K562 (cell line): ENCODE measurements around the gene KLF1. TPM values are rescaled to one million over a fixed set of nuclear protein-coding genes. Genes with fewer than 3 reads are reported as not detected.

Experiments used
- CCAR2 ChIP-seq: fragments of 200-400 bp; formaldehyde crosslinking; IDR thresholded peaks from 2 replicates; pipeline ENCODE4 v1.6.1; 2017; ENCODE audit warnings: mild to moderate bottlenecking, low read depth, low read length
- CEBPB ChIP-seq: fragments of 450-650 bp; IDR thresholded peaks from 2 replicates; pipeline ENCODE4 v1.6.1; 2016; ENCODE audit warnings: missing genetic modification characterization, missing compliant biosample characterization
- DPF2 ChIP-seq: fragments of 450-650 bp; IDR thresholded peaks from 2 replicates; pipeline ENCODE4 v1.6.1; 2016
- GTF2E2 ChIP-seq: fragments of 200-800 bp; sonication (Bioruptor generic); IDR thresholded peaks from 2 replicates; pipeline ENCODE4 v1.6.1; 2016; ENCODE audit warnings: missing genetic modification characterization, missing compliant biosample characterization
- LCOR ChIP-seq: sonication (generic); formaldehyde crosslinking; IDR thresholded peaks from 2 replicates; pipeline ENCODE4 v1.8.0; 2022; ENCODE audit warnings: mild to moderate bottlenecking, missing genetic modification reagents
- MEF2D ChIP-seq: conservative IDR thresholded peaks from 2 replicates; pipeline ENCODE4 v1.6.1; 2016; ENCODE audit warnings: low read depth, missing genetic modification characterization, missing compliant biosample characterization
- NFXL1 ChIP-seq: fragments of 450-650 bp; formaldehyde crosslinking; IDR thresholded peaks from 2 replicates; pipeline ENCODE4 v1.4.0; 2021; ENCODE audit warnings: mild to moderate bottlenecking
- NR2C2 ChIP-seq, 2 experiments: fragments of 200-800 bp in 1 of 2; sonication (Bioruptor generic) in 1 of 2; sonication (generic) in 1 of 2; formaldehyde crosslinking in 1 of 2; IDR thresholded peaks; 2 replicates each; pipeline versions ENCODE4 v1.6.1 to v1.8.0; 2016 to 2022; ENCODE audit warnings: mild to moderate bottlenecking in 1 of 2, missing compliant biosample characterization in 1 of 2, missing genetic modification characterization in 1 of 2, missing genetic modification reagents in 1 of 2
- RBFOX2 ChIP-seq: fragments of 200-400 bp; formaldehyde crosslinking; IDR thresholded peaks from 2 replicates; pipeline ENCODE4 v1.6.1; 2017; ENCODE audit warnings: low read depth, mild to moderate bottlenecking, low read length, moderate library complexity
- SMARCC2 ChIP-seq: fragments of 450-650 bp; IDR thresholded peaks from 2 replicates; pipeline ENCODE4 v1.6.1; 2017; ENCODE audit warnings: antibody characterized with exemption, moderate library complexity, mild to moderate bottlenecking, low read depth
- SP1 ChIP-seq: sonication (generic); formaldehyde crosslinking; IDR thresholded peaks from 2 replicates; pipeline ENCODE4 v1.8.1; 2022; ENCODE audit warnings: mild to moderate bottlenecking, missing genetic modification reagents
- SREBF1 ChIP-seq: fragments of 150-350 bp; IDR thresholded peaks from 2 replicates; pipeline ENCODE4 v1.6.1; 2014; ENCODE audit warnings: antibody characterized with exemption, low read depth, low read length, borderline replicate concordance
- TBL1XR1 ChIP-seq, 2 experiments: IDR thresholded peaks; 2 replicates each; pipeline ENCODE4 v1.6.1; 2012; ENCODE audit warnings: improper control_type of control experiment in 2 of 2, low read length in 2 of 2, mild to moderate bottlenecking in 1 of 2
- TBP ChIP-seq: optimal IDR thresholded peaks from 2 replicates; pipeline ENCODE3; 2011; ENCODE audit warnings: low read depth, low read length, improper control_type of control experiment
- VEZF1 ChIP-seq: fragments of 200-800 bp; sonication (Bioruptor generic); IDR thresholded peaks from 2 replicates; pipeline ENCODE4 v1.6.1; 2017; ENCODE audit warnings: missing genetic modification characterization, missing compliant biosample characterization
- YY1 ChIP-seq, 3 experiments: IDR thresholded peaks; 2 replicates each; pipeline ENCODE4 v1.6.1; 2011; ENCODE audit warnings: low read length in 2 of 3, mild to moderate bottlenecking in 2 of 3, moderate library complexity in 2 of 3, borderline replicate concordance in 1 of 3, control low read depth in 1 of 3, low read depth in 1 of 3; ENCODE audit not compliant: insufficient read depth in 3 of 3, insufficient replicate concordance in 2 of 3, control insufficient read depth in 1 of 3, insufficient read length in 1 of 3; ENCODE audit errors: extremely low read depth in 1 of 3
- ZKSCAN1 ChIP-seq: fragments of 150-350 bp; IDR thresholded peaks from 2 replicates; pipeline ENCODE4 v1.6.1; 2016; ENCODE audit warnings: low read depth, low read length
- ZNF511 ChIP-seq: sonication (generic); formaldehyde crosslinking; IDR thresholded peaks from 2 replicates; pipeline ENCODE4 v1.8.0; 2022; ENCODE audit warnings: mild to moderate bottlenecking, missing genetic modification reagents
- ZNF76 ChIP-seq: fragments of 250-450 bp; sonication (Bioruptor Pico); IDR thresholded peaks from 2 replicates; pipeline ENCODE4 v1.4.0; 2020; ENCODE audit warnings: mild to moderate bottlenecking, moderate library complexity, borderline replicate concordance
- polyA plus RNA-seq, 8 experiments: library from polyadenylated mRNA; depleted of rRNA in 4 of 8; stranded (reverse) in 5 of 8; unstranded in 3 of 8; fragments of >200 nt; fragmentation: Nextera tagmentation in 2 of 8; fragmentation: Illumina TruSeq in 1 of 8; extraction: Ambion mirVana in 2 of 8; extraction: Trizol in 1 of 8; gene quantifications; 2 replicates each; pipeline versions ENCODE4 v1.2.1 to v1.2.3, GENCODE V29; 2011 to 2014; ENCODE audit warnings: inconsistent platforms in 1 of 8, missing spikeins in 1 of 8
- total RNA-seq, 7 experiments: library from RNA; depleted of rRNA in 6 of 7; stranded (reverse); fragments of >200 nt in 6 of 7; fragmentation: Illumina TruSeq in 2 of 7; extraction: Trizol in 2 of 7; gene quantifications; 2 replicates each; pipeline versions ENCODE4 v1.2.1 to v1.2.3, GENCODE V29; 2011 to 2021; ENCODE audit warnings: low replicate concordance in 1 of 7
- TF ChIP-seq, protein P1 (sequence below): fragments of 250-450 bp; sonication (Bioruptor Pico); IDR thresholded peaks from 2 replicates; pipeline ENCODE4 v1.9.0; 2021; ENCODE audit warnings: mild to moderate bottlenecking, inconsistent platforms
- TF ChIP-seq, protein P2 (sequence below): fragments of 450-650 bp; IDR thresholded peaks from 2 replicates; pipeline ENCODE4 v1.6.1; 2014; ENCODE audit warnings: low read depth, mild to moderate bottlenecking, moderate library complexity, borderline replicate concordance

Gene KLF1
- total and polyA plus RNA-seq, 9 of the 15 experiments (the other 6 are each of a cell fraction or from before 2014, with no cell fraction given): 8.4 to 163 (median 47.3) TPM

- TF ChIP-seq LCOR (peak; percentile 81; the same call in 1 of the 2 replicates), VEZF1 (CRISPR knock-in tag) (peak; percentile 44), NFXL1 (CRISPR knock-in tag) (no peak), YY1 (IDR thresholded peaks at IDR 0.05; ENCODE audit: borderline replicate concordance in 1 of 3, control insufficient read depth in 1 of 3, extremely low read depth in 1 of 3, insufficient read depth in 3 of 3, insufficient read length in 1 of 3, insufficient replicate concordance in 2 of 3, low read depth in 1 of 3, low read length in 2 of 3) (peak in 2 of 3 experiments; percentile 32 to 41), CEBPB (tag) (peak; percentile 67), TBL1XR1 (IDR thresholded peaks at IDR 0.05; ENCODE audit: low read length in 2 of 2) (peak in 1 of 2 experiments; percentile 15; a peak in 2 of 4 replicates), ZKSCAN1 (peak; percentile 38; the same call in 1 of the 2 replicates), CCAR2 (no peak), SREBF1 (no peak), RBFOX2 (peak; percentile 93), ZNF511 (CRISPR knock-in tag) (no peak), MEF2D (tag) (no peak), SMARCC2 (0 out of 2 replicates have a peak, but pooled peaks have one; percentile 41), TBP (peak; percentile 45), DPF2 (peak; percentile 73; the same call in 1 of the 2 replicates), ZNF76 (CRISPR knock-in tag) (peak; percentile 4; the same call in 1 of the 2 replicates), GTF2E2 (0 out of 2 replicates have a peak, but pooled peaks have one; percentile 42), NR2C2 (CRISPR knock-in tag; IDR thresholded peaks at IDR 0.05) (no peak), NR2C2 (tag; IDR thresholded peaks at IDR 0.05) (peak; percentile 74; the same call in 1 of the 2 replicates), SP1 (CRISPR knock-in tag) (peak; percentile 32)
- TF ChIP-seq, protein P1, sequence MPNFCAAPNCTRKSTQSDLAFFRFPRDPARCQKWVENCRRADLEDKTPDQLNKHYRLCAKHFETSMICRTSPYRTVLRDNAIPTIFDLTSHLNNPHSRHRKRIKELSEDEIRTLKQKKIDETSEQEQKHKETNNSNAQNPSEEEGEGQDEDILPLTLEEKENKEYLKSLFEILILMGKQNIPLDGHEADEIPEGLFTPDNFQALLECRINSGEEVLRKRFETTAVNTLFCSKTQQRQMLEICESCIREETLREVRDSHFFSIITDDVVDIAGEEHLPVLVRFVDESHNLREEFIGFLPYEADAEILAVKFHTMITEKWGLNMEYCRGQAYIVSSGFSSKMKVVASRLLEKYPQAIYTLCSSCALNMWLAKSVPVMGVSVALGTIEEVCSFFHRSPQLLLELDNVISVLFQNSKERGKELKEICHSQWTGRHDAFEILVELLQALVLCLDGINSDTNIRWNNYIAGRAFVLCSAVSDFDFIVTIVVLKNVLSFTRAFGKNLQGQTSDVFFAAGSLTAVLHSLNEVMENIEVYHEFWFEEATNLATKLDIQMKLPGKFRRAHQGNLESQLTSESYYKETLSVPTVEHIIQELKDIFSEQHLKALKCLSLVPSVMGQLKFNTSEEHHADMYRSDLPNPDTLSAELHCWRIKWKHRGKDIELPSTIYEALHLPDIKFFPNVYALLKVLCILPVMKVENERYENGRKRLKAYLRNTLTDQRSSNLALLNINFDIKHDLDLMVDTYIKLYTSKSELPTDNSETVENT: peak; percentile 64; the same call in 1 of the 2 replicates
- TF ChIP-seq, protein P2, sequence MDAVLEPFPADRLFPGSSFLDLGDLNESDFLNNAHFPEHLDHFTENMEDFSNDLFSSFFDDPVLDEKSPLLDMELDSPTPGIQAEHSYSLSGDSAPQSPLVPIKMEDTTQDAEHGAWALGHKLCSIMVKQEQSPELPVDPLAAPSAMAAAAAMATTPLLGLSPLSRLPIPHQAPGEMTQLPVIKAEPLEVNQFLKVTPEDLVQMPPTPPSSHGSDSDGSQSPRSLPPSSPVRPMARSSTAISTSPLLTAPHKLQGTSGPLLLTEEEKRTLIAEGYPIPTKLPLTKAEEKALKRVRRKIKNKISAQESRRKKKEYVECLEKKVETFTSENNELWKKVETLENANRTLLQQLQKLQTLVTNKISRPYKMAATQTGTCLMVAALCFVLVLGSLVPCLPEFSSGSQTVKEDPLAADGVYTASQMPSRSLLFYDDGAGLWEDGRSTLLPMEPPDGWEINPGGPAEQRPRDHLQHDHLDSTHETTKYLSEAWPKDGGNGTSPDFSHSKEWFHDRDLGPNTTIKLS: 0 out of 2 replicates have a peak, but pooled peaks have one; percentile 40
These were observed 5.7 kb downstream of the KLF1 start, which contains the start of gene DNASE2 (continued) for GRCh38 chr19:12881172-12881808.
